ENCODE results near the gene SCN9A. TPM values are rescaled to one million over a fixed set of nuclear protein-coding genes. Genes with fewer than 3 reads are reported as not detected.

Gene SCN9A
- total RNA-seq, 2 experiments from 2014 or later = not detected

DNA sequence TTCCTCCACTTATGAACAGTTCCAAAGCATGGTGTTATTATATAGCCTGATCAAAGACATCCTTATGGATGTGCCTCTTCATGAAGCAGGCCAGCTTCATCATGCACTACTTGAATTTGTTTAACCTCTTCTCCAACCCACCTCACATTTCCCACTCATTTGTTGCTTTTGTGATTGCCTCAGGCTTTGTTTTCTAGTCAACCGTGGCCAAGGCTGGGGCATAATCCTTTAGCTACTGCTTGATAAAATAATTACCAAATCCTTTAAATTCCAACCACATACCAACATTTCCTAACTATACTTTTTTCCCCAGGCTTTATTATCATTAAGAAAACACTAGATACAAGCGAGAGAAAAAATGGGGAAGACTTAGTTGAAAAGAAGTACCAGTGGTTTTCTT is 208.3 kb downstream of the SCN9A start:
- no peaks in the 10 kb centered on the region for H3K36me3 ChIP-seq (ENCODE audit: insufficient read depth, low read length)
- no TSS peak for BruUV-seq (replicated peaks)
- no peak for DNase-seq (ENCODE audit: low spot score)
- no peaks in the 10 kb centered on the region for H4K20me1 ChIP-seq (ENCODE audit: insufficient read depth, low read length)
- ChIA-PET POLR2A (no interaction called here), CTCF (ENCODE audit: unreplicated experiment) (no interaction called here)
- TF ChIP-seq EZH2phosphoT487 (IDR thresholded peaks at IDR 0.05; ENCODE audit: borderline replicate concordance, low read depth, low read length) (no peak), CTCF (conservative IDR thresholded peaks at IDR 0.05; ENCODE audit: low read length) (no peak)
- no peaks in the 10 kb centered on the region for H3K79me2 ChIP-seq (ENCODE audit: insufficient read depth, low read depth, low read length)
- no peak overlapping the region for H3K4me3 ChIP-seq (ENCODE audit: low read depth, low read length, poor library complexity, severe bottlenecking)
- no peak overlapping the region for H2AFZ ChIP-seq (ENCODE audit: low read length)
- no peaks in the 10 kb centered on the region for H3K9me3 ChIP-seq (ENCODE audit: low read length)
- H3K27ac ChIP-seq (ENCODE audit: low read depth, low read length, poor library complexity, severe bottlenecking) = no peak overlapping the region
- no peaks in the 10 kb centered on the region for H3K4me1 ChIP-seq (ENCODE audit: insufficient read depth, low read length, poor library complexity, severe bottlenecking)
- no peak overlapping the region for H3K4me2 ChIP-seq (ENCODE audit: low read length)
- intact Hi-C loops (cut with micrococcal nuclease; ENCODE audit: unreplicated experiment) = no loop called here
- H3K9me2 ChIP-seq (ENCODE audit: insufficient read depth, low read length) = no peaks in the 10 kb centered on the region

DNA sequence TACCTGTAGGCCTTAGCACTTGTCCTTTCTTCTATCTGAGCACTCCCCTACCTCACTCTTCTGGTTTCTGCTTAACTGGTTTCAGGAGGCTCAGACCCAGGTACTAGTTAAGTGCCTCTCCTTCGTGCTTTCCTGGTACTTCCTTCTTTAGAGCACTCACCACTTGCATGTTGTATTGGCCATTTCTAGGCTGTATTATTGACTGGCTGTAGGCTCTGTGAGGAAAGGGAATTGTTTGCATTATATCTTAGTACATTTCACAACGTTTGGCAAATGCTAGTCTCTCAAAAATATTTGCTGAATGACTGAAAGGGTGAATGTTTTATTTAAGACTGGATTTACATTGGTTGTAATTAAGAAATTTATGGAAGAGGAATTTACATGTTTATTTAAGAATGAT is 212.0 kb downstream of the SCN9A start:
- H3K4me3 ChIP-seq (ENCODE audit: low read depth, low read length, poor library complexity, severe bottlenecking) = no peak overlapping the region
- no peaks in the 10 kb centered on the region for H3K9me3 ChIP-seq (ENCODE audit: low read length)
- TF ChIP-seq EZH2phosphoT487 (IDR thresholded peaks at IDR 0.05; ENCODE audit: borderline replicate concordance, low read depth, low read length) (no peak), CTCF (conservative IDR thresholded peaks at IDR 0.05; ENCODE audit: low read length) (no peak)
- no peaks in the 10 kb centered on the region for H3K79me2 ChIP-seq (ENCODE audit: insufficient read depth, low read depth, low read length)
- no peak overlapping the region for H3K4me2 ChIP-seq (ENCODE audit: low read length)
- POLR2A ChIA-PET = interaction anchor here (1.3 kb wide), 1 partner anchor 23 kb away, joined by 3 read pairs; no protein-coding TSS in a partner anchor
- intact Hi-C loops (cut with micrococcal nuclease; ENCODE audit: unreplicated experiment) = no loop called here
- no peak overlapping the region for H3K27ac ChIP-seq (ENCODE audit: low read depth, low read length, poor library complexity, severe bottlenecking)
- no peaks in the 10 kb centered on the region for H3K9me2 ChIP-seq (ENCODE audit: insufficient read depth, low read length)
- CTCF ChIA-PET (ENCODE audit: unreplicated experiment) = no interaction called here
- no peaks in the 10 kb centered on the region for H4K20me1 ChIP-seq (ENCODE audit: insufficient read depth, low read length)
- H3K4me1 ChIP-seq (ENCODE audit: insufficient read depth, low read length, poor library complexity, severe bottlenecking) = no peaks in the 10 kb centered on the region
- BruUV-seq (replicated peaks) = no TSS peak
- no peak overlapping the region for H2AFZ ChIP-seq (ENCODE audit: low read length)
- DNase-seq (ENCODE audit: low spot score) = no peak
- H3K36me3 ChIP-seq (ENCODE audit: insufficient read depth, low read length) = no peaks in the 10 kb centered on the region

- H3K4me3 ChIP-seq (ENCODE audit: low read depth, low read length, poor library complexity, severe bottlenecking) = no peak overlapping the region
- no TSS peak for BruUV-seq (replicated peaks)
- H2AFZ ChIP-seq (ENCODE audit: low read length) = no peak overlapping the region
- no peaks in the 10 kb centered on the region for H3K9me3 ChIP-seq (ENCODE audit: low read length)
- H3K4me2 ChIP-seq (ENCODE audit: low read length) = no peak overlapping the region
- no peak overlapping the region for H3K27ac ChIP-seq (ENCODE audit: low read depth, low read length, poor library complexity, severe bottlenecking)
- H4K20me1 ChIP-seq (ENCODE audit: insufficient read depth, low read length) = no peaks in the 10 kb centered on the region
- CTCF ChIA-PET (ENCODE audit: unreplicated experiment) = no interaction called here
- no peaks in the 10 kb centered on the region for H3K36me3 ChIP-seq (ENCODE audit: insufficient read depth, low read length)
- H3K9me2 ChIP-seq (ENCODE audit: insufficient read depth, low read length) = no peaks in the 10 kb centered on the region
- intact Hi-C loops (cut with micrococcal nuclease; ENCODE audit: unreplicated experiment) = no loop called here
- no peaks in the 10 kb centered on the region for H3K79me2 ChIP-seq (ENCODE audit: insufficient read depth, low read depth, low read length)
- DNase-seq (ENCODE audit: low spot score) = no peak
- no peaks in the 10 kb centered on the region for H3K4me1 ChIP-seq (ENCODE audit: insufficient read depth, low read length, poor library complexity, severe bottlenecking)
- TF ChIP-seq CTCF (conservative IDR thresholded peaks at IDR 0.05; ENCODE audit: low read length) (no peak), EZH2phosphoT487 (IDR thresholded peaks at IDR 0.05; ENCODE audit: borderline replicate concordance, low read depth, low read length) (no peak)
- POLR2A ChIA-PET = no interaction called here
These were observed 217.2 kb downstream of the SCN9A start for GRCh38 chr2:166158546-166158945.

Measured in OCI-LY7 (cell line).